AG10803 (cell line): ENCODE results near the gene PRSS23.
A peak's percentile ranks its signal among the peaks of the same experiment; 100 is the strongest.

Source experiments
- DNase-seq: peaks from one replicate; pipeline ENCODE4 v3.0.0; 2010; ENCODE audit warnings: low read depth
- H3K4me3 ChIP-seq: 2 replicates; pipeline ENCODE4 v1.5.1; 2011; ENCODE audit warnings: mild to moderate bottlenecking, low read length, control low read depth
- TF ChIP-seq, protein P1 (sequence below): conservative IDR thresholded peaks from 2 replicates; pipeline ENCODE4 v1.5.1; 2011; ENCODE audit warnings: mild to moderate bottlenecking, low read length, control low read depth, inconsistent platforms

Gene PRSS23

DNA sequence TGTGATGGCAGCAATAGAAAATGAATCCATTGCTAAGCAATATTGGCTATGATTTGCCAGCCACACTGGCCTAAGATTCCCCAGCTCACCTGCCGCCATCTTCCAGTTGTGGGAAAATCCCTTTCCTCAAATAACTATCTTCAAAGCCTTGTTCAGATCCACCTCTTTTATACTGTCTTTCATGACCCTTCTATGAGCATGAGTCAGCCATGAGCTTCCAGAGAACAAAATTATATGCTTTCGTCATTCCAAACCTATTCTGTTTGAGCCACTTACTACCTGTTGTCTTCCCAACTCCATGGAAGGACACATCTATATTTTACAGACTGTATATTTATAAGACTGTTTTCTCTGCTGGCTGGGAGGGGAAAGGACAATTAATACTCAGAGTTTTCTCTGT is 25.0 kb upstream of the PRSS23 start:
- DNase-seq: no peak
- TF ChIP-seq, protein P1, sequence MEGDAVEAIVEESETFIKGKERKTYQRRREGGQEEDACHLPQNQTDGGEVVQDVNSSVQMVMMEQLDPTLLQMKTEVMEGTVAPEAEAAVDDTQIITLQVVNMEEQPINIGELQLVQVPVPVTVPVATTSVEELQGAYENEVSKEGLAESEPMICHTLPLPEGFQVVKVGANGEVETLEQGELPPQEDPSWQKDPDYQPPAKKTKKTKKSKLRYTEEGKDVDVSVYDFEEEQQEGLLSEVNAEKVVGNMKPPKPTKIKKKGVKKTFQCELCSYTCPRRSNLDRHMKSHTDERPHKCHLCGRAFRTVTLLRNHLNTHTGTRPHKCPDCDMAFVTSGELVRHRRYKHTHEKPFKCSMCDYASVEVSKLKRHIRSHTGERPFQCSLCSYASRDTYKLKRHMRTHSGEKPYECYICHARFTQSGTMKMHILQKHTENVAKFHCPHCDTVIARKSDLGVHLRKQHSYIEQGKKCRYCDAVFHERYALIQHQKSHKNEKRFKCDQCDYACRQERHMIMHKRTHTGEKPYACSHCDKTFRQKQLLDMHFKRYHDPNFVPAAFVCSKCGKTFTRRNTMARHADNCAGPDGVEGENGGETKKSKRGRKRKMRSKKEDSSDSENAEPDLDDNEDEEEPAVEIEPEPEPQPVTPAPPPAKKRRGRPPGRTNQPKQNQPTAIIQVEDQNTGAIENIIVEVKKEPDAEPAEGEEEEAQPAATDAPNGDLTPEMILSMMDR: no peak
- no peak overlapping the region for H3K4me3 ChIP-seq

DNA sequence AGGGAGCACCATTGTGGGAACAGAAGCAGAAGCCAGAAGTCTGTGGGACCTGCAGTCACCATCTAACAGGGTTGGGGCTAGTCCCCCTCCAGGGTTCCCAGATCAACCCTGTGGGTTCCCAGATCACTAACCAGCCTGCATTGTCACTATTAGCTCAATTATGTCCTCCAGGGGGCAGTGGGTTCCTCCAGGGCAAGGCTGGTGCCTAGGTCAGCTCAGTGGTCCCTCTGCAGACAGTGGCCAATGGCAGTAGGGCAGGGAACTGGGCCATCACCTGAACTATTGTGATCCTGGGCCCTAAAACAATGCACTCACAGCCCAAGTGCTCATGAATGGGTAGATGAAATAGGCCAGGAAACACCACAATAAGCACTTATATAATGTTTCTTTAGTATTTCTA is 18.8 kb upstream of the PRSS23 start:
- no peak for DNase-seq
- TF ChIP-seq, protein P1: no peak
- H3K4me3 ChIP-seq: no peak overlapping the region

DNA sequence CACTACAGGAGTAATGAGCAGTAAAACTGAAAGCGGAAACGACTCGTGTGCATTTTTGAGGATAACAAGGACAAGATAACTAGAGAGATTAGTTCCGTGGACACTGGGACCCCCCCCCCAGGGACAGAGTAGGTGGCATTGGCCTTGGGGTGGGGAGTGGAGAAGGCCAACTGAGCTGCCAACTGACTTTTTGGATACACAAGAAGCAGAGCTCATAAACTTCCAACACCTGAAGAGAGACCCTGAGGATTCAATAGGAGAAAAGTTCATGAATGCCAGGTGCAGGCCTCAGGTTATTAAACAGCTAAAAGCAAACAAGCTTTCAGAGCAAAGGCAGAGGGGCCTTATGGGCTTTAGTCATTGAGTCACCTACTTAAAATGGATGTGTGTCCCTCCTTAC is 17.6 kb upstream of the PRSS23 start:
- TF ChIP-seq, protein P1: no peak
- DNase-seq: no peak
- no peak overlapping the region for H3K4me3 ChIP-seq

DNA sequence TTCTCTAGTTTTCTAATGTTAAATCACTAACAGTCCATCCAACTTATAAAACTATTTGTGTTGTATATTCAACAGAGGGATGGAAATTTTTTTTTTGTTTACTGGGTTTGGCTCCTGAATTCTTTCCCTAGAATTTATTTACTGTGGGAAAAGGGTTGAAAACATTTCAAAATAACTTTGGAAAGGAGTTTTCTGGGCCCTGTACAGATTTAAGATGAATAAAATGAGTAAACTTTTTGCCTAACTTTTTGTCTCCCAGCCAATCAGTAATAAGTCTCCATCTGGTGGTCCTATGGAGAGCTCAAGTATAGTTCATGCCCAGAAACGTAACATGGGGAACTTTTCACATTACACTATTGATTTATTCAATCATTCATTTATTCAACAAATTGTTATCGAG is 16.7 kb upstream of the PRSS23 start:
- H3K4me3 ChIP-seq: no peak overlapping the region
- TF ChIP-seq, protein P1: no peak
- DNase-seq: no peak

DNA sequence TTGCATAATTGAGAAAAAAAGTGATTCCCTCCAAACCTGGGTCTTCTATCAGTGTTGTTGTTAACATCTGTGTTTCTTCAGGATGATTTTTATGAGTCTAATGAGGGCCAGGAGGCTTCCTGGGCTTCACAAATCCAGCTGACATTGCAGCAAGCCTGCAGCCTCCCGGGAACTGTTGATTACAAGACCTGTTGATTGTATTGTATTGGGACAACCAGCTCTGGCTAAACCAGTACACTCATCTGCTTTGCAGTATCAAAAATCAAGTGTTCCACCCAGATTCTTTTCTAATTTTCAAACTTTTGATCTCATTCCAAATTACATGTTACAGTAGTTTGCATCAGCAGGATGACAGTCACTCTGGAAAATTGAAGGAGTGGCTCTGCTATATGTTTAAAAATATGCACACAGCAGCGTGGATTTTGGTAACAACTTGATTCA is 16.1 kb upstream of the PRSS23 start:
- no peak overlapping the region for H3K4me3 ChIP-seq
- TF ChIP-seq, protein P1: no peak
- peak; percentile 75 for DNase-seq

DNA sequence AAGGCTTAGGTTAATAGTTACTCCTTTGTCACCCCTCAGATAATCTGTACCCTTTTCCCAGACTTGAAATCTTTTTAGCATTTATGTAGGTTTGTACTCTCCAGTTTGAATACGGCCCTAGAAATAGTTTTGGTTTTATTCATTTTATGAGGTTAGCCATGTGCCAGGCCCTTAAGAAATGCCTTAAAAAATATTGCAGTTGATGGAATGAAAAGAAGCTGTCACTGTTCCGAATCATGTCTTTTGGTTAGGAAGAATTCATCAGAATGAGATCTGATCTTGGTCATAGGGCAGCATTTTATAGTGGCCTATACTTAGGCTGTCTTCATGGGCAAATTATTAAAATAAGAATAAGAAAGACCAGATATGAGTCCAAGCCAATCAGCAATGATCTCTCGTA is 14.8 kb upstream of the PRSS23 start:
- TF ChIP-seq, protein P1: no peak
- DNase-seq: peak; percentile 72
- no peak overlapping the region for H3K4me3 ChIP-seq

DNA sequence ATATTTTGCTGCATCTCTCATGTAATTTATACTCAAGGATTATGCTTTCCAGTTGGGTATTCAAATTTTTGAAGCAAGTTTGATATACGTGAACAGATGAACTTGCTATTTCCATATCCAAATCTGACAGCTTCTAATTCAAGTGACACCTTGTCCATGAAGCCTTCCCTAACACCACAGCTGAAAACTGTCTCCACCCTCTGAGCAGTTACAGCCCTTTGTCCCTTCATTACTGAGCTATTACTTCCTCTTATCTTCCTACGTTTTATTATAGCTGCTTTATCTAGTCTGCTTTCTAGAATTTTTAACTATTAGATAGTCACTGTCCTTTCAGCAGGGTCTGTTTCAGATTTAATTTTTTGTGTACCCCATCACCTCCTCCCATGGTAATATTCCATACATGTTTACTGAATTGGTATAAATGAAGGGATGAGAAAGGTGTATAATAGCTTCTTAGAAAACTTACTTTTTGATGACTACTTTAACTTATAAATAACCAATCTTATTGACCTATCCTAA is 13.3 kb upstream of the PRSS23 start:
- no peak for DNase-seq
- H3K4me3 ChIP-seq: no peak overlapping the region
- TF ChIP-seq, protein P1: no peak
